SK-N-SH treated with all-trans-retinoic acid at 6 μM for 48 hours (cell line): ENCODE results near the gene ST3GAL3.

Experiments used
- CSDC2 ChIP-seq: fragments of 250-450 bp; sonication (Bioruptor Pico); IDR thresholded peaks from 2 replicates; pipeline ENCODE4 v1.5.0; 2020; ENCODE audit warnings: mild to moderate bottlenecking, moderate library complexity
- CSRNP3 ChIP-seq: fragments of 250-450 bp; sonication (Bioruptor Pico); IDR thresholded peaks from 2 replicates; pipeline ENCODE4 v1.5.1; 2021; ENCODE audit warnings: mild to moderate bottlenecking, moderate library complexity
- ESRRG ChIP-seq: fragments of 250-450 bp; sonication (Bioruptor Pico); IDR thresholded peaks from 2 replicates; pipeline ENCODE4 v1.6.1; 2021; ENCODE audit warnings: mild to moderate bottlenecking
- GLIS3 ChIP-seq: fragments of 250-450 bp; sonication (Bioruptor Pico); IDR thresholded peaks from 2 replicates; pipeline ENCODE4 v1.5.0; 2020; ENCODE audit warnings: mild to moderate bottlenecking, moderate library complexity
- ISL1 ChIP-seq: fragments of 250-450 bp; sonication (Bioruptor Pico); IDR thresholded peaks from 2 replicates; pipeline ENCODE4 v2.1.2; 2022; ENCODE audit warnings: mild to moderate bottlenecking, moderate library complexity
- PATZ1 ChIP-seq: fragments of 250-450 bp; sonication (Bioruptor Pico); IDR thresholded peaks from 2 replicates; pipeline ENCODE4 v1.8.0; 2020; ENCODE audit warnings: mild to moderate bottlenecking, moderate library complexity, borderline replicate concordance
- RARB ChIP-seq: fragments of 250-450 bp; sonication (Bioruptor Pico); IDR thresholded peaks from 2 replicates; pipeline ENCODE4 v1.8.0; 2021; ENCODE audit warnings: mild to moderate bottlenecking, moderate library complexity
- TOX ChIP-seq: fragments of 250-450 bp; sonication (Bioruptor Pico); IDR thresholded peaks from 2 replicates; pipeline ENCODE4 v1.8.0; 2021; ENCODE audit warnings: mild to moderate bottlenecking, moderate library complexity, borderline replicate concordance
- ZFP30 ChIP-seq: fragments of 450-650 bp; formaldehyde crosslinking; IDR thresholded peaks from 2 replicates; pipeline ENCODE4 v1.5.0; 2022; ENCODE audit warnings: mild to moderate bottlenecking, moderate library complexity
- ZNF70 ChIP-seq: fragments of 450-650 bp; formaldehyde crosslinking; IDR thresholded peaks from 2 replicates; pipeline ENCODE4 v1.5.0; 2020; ENCODE audit warnings: mild to moderate bottlenecking, moderate library complexity
- ZNF8 ChIP-seq: fragments of 450-650 bp; formaldehyde crosslinking; IDR thresholded peaks from 2 replicates; pipeline ENCODE4 v1.5.0; 2020; ENCODE audit warnings: mild to moderate bottlenecking, moderate library complexity

DNA sequence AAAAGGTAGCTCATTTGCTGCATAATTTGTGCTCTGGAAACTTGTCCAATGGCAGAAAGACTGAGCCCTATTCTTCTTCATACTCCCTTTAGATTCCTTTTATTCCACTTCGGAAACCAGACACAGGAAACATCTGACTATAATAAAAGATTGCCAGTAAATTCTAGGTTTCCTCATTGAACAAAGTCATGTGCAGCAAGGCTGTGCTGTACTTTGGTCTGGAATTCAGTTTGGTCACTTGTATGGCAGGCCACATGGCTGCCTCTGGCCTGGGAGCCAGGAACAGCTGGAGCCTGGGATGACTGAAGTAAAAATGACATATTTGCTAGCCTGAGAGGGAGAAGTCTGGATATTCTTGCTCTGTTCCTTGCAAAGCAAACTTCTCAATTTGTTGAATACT, 79.6 kb downstream of the ST3GAL3 start:
- no peak for TF ChIP-seq ISL1 (CRISPR knock-in tag)
- TF ChIP-seq ESRRG (CRISPR knock-in tag): no peak
- no peak for TF ChIP-seq ZNF8 (CRISPR knock-in tag)
- no peak for TF ChIP-seq TOX
- no peak for TF ChIP-seq PATZ1 (CRISPR knock-in tag)
- TF ChIP-seq CSDC2 (CRISPR knock-in tag): no peak
- TF ChIP-seq ZNF70 (CRISPR knock-in tag): no peak
- TF ChIP-seq ZFP30 (CRISPR knock-in tag): no peak
- TF ChIP-seq RARB (CRISPR knock-in tag): no peak
- no peak for TF ChIP-seq CSRNP3 (CRISPR knock-in tag)
- TF ChIP-seq GLIS3: no peak
